Epithelial cell of esophagus (primary cell): ENCODE measurements around the gene HTR2A.

Experiments
- DNase-seq: peaks from one replicate; pipeline ENCODE4 v3.0.0; 2010; ENCODE audit warnings: low read depth
- H3K4me3 ChIP-seq: 2 replicates; pipeline ENCODE4 v1.5.1; 2011; ENCODE audit warnings: mild to moderate bottlenecking, low read length, control low read depth
- CTCF ChIP-seq: IDR thresholded peaks from 2 replicates; pipeline ENCODE4 v1.5.1; 2011; ENCODE audit warnings: low read depth, mild to moderate bottlenecking, low read length, control low read depth, inconsistent platforms; ENCODE audit not compliant: insufficient read depth; ENCODE audit errors: missing control alignments

Gene HTR2A

DNA sequence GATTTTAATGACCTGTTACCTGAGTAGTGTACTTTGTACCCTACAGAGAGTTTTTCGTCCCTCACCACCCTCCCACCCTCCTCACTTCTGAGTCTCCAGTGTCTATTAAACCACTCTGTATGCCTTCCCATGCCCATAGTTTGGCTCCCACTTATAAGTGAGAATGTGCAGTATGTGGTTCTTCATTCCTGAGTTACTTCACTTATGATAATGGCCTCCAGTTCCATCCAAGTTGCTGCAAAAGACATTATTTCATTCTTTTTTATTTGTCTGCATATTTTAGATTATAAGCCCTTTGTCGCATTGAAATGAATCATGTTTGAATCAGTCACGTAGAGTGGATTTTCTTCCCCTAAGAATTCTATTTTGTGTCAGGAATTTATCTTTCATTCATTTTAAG lies 12.2 kb upstream of the HTR2A start:
- no peak overlapping the region for H3K4me3 ChIP-seq
- no peak for TF ChIP-seq CTCF
- DNase-seq: no peak

DNA sequence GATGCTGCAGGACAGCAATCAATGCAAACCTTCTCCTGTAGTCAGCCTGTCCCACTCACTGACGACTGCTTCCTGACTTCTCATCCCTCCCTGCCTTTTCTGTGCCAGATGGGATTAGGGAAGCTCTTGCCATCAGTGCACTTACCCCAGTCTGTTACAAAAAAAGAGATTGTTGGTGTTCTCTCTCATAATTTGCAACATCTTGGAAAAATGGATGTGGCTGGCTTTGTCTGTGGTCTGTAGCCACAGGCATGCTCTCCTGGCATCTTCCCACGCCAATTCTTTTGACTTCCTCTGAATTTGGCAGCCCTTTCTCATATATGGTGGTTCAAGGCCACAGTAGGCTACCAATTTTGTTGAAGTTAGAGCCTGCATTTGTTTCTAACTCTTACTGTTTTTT lies 11.6 kb upstream of the HTR2A start:
- no peak for DNase-seq
- H3K4me3 ChIP-seq: no peak overlapping the region
- no peak for TF ChIP-seq CTCF

DNA sequence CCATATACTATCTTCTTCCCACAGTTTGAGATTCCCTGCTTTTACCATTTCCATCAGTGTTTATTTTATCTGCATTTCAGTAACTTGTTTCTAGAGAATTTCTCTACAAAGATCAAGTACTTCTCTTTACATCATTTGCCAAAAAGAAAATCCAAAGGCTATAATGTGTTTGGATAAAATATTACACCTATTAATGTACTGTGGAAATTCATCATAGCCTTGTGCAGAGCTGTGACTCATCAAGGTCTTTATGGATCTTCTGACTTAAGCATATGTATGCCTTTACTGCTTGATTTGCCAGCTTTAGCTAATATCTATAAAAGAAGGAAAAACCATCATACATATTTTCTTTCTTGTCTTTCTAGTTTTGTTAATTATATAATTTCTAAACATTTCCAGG lies 9.6 kb upstream of the HTR2A start:
- TF ChIP-seq CTCF: no peak
- peak; percentile 19 for DNase-seq
- H3K4me3 ChIP-seq: no peak overlapping the region

GRCh38 chr13:46905249-46905648 lies 8.4 kb upstream of the HTR2A start:
- DNase-seq: peak; percentile 13
- no peak for TF ChIP-seq CTCF
- H3K4me3 ChIP-seq: no peak overlapping the region

DNA sequence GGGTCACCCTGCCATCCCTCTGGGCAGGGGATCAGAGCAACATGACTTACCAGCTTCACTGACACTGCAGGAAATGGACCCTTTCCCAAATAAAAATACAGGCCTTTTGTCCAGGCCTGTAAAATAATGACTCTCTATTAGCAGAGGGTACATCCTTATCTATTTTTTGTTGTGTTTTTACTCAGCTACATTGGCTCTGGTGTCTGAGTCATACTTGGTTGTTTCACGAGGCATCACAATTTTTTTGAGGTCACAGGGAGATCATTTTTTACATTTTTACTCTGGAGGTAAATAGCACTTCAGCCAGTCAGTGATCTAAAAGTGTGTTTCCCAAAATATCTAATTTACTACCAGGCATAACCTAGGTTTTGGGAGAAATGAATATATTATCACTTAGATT lies 6.9 kb upstream of the HTR2A start:
- TF ChIP-seq CTCF: no peak
- DNase-seq: no peak
- no peak overlapping the region for H3K4me3 ChIP-seq

GRCh38 chr13:46901721-46902120 lies 4.9 kb upstream of the HTR2A start:
- H3K4me3 ChIP-seq: no peak overlapping the region
- no peak for DNase-seq
- TF ChIP-seq CTCF: no peak

DNA sequence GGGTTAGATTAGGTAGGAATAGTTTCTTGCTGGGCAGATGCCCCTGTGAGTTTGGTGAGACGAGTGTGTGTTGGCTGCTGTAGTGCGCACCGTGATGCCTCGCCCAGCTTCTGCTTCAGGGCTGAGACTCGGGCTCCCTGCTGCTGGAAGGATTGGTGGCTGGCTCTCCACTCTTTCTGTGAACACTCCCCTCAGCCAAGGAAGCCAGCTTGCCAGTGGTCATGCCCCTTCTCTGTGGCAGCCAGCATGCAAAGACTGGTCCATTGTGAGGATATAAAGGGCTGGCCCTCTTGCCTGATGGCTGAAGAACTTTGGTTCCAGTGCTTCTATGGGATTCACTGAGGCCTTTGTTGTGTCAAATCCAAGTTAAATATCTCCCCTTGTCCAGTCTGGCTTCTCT lies 2.9 kb upstream of the HTR2A start:
- TF ChIP-seq CTCF: no peak
- no peak for DNase-seq
- H3K4me3 ChIP-seq: no peak overlapping the region
